Central memory CD4-positive, alpha-beta T cell (primary cell): ENCODE measurements around the gene RAD21L1.
"Not testable (repeated sequence)": the region's sequence is repeated elsewhere in the genome, so short reads cannot be mapped to it uniquely, and the experiment has no call there.

Experiments
- DNase-seq: peaks from one replicate; pipeline ENCODE4 v3.0.0; 2022

The RAD21L1 gene

GRCh38 chr20:1232286-1233111 lies 6.7 kb downstream of the RAD21L1 start:
- DNase-seq: no peak

DNA sequence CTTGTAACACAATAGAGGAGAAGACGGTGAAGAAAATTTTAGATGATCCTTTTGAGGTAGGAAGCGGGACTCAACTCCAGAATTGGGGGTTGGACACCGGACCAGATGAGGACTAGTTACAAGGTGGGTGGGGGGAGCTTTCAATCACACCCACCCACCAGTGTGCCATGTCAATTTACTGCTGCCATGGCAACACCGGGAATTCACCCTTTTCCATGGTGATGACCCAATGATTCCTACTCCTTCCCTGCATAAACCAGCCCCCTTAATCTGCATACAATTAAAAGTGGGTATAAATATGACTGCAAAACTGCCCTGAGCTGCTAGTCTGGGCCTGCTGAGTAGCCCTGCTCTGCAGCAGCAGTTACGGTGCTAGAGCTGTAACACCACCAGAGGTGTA lies 14.7 kb downstream of the RAD21L1 start:
- DNase-seq: no peak

DNA sequence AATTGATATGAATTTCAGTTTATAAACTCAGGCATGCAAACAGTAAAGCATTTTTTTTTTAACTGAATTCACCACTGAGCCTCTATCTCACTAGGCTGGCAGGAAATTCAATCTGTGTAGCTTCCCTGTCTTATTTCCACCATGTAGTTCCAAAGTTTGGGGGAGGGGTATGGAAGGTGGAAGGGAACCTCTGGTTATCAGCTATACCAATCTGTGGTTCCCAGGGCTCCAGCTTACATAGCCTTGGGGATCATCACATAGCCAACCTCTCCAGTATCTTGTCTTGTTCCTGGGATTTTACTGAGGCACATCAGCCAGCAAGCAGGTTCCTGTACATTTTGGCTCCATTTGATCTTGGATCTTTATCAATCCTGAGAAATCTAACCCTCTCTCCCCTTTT lies 15.6 kb downstream of the RAD21L1 start:
- no peak for DNase-seq

- no peak for DNase-seq
These were observed 16.3 kb downstream of the RAD21L1 start for GRCh38 chr20:1242099-1242498.

GRCh38 chr20:1242530-1242929 lies 16.7 kb downstream of the RAD21L1 start:
- DNase-seq: no peak

DNA sequence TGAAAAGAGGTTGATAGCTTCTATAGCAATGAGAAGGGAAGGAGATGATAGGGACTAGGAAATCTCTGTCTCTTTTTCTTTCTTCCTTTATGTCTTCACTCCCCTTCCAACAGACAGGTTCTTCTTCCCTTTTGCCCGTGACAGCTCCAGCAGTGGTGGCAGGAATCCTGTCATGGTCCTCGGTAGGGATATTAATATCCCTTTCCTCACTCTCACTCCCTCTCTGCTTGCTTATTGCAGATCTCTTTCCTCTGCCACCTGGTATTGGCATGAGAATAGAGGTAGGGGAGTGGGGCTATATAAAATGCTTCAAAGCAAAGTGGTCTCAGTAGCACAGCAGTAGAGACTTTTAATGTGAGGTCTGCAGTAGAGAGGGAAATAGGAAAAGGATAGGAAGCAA lies 19.7 kb downstream of the RAD21L1 start:
- DNase-seq: no peak

- DNase-seq: no peak
These were observed 21.8 kb downstream of the RAD21L1 start for GRCh38 chr20:1247689-1248088.

DNA sequence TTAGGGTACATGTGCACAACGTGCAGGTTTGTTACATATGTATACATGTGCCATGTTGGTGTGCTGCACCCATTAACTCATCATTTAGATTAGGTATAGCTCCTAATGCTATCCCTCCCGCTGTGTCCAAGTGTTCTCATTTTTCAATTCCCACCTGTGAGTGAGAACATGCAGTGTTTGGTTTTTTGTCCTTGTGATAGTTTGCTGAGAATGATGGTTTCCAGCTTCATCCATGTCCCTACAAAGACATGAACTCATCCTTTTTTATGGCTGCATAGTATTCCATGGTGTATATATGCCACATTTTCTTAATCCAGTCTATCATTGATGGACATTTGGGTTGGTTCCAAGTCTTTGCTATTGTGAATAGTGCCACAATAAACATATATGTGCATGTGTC lies 24.4 kb downstream of the RAD21L1 start:
- not testable (repeated sequence) for DNase-seq

- no peak for DNase-seq
These were observed 26.6 kb downstream of the RAD21L1 start for GRCh38 chr20:1252416-1252815.

- no peak for DNase-seq
These were observed 28.4 kb downstream of the RAD21L1 start for GRCh38 chr20:1254254-1254653.

DNA sequence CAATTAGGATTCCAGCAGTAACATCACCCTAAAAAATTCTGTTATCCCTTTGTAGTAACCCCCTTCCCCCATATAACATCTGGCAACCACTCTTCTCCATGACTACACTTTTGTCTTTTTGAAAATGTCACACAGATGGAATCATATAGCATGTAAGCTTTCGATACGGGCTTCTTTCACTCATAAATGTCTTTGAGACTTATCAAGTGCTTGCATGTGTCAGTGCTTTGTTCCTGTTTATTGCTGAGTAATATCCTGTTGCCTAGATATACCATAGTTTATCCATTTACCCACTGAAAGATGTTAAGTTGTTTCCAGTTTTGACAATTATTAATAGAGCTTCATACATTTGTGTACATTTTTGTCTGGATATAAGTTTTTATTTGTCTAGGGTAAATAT lies 29.8 kb downstream of the RAD21L1 start:
- DNase-seq: no peak

- no peak for DNase-seq
These were observed 38.0 kb downstream of the RAD21L1 start for GRCh38 chr20:1263853-1264252.

GRCh38 chr20:1264727-1265126 lies 38.9 kb downstream of the RAD21L1 start:
- no peak for DNase-seq

DNA sequence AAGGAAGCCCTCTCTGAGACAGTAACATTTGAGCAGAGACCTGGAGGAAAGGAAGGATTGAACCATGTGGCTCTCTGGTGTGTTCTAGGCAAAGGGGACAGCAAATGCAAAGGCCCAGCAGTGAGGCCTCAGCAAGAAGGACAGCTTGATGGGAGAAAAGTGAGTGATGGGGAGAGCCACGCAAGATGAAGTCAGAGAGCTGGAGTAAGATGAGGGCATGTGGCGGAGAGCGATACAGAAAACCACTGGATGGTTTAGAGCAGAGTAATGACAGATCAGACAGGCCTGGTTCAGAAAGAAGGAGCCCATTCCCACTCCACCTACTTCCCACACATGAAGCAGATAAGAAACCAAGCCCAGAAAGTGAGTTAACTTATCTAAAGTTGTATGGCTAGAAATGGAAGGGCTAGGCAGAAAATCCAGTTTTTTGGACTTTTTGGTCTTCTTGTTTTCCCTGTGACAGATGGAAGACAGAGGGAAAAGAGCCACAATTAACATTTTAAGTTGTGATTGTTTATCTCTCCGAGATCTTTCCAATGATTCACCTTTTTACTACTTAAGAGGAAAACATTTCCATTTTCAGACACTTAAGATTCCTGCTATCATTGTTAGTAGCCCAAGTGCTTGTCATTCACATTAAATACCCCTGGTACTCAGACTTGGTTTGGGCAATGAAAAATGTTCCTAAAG lies 39.5 kb downstream of the RAD21L1 start:
- no peak for DNase-seq

DNA sequence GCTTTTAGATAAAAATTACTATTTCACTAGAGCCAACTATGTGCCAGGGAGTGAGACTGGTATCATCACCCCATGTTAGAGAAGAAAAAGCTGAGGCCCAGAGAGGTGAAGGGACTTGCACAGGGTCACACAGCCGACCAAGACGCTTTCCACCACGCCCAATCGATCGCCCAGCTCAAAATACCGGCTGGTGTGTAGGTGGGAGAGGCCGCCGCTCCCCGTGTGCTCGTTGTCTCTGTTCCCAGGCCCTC lies 40.0 kb downstream of the RAD21L1 start:
- no peak for DNase-seq

DNA sequence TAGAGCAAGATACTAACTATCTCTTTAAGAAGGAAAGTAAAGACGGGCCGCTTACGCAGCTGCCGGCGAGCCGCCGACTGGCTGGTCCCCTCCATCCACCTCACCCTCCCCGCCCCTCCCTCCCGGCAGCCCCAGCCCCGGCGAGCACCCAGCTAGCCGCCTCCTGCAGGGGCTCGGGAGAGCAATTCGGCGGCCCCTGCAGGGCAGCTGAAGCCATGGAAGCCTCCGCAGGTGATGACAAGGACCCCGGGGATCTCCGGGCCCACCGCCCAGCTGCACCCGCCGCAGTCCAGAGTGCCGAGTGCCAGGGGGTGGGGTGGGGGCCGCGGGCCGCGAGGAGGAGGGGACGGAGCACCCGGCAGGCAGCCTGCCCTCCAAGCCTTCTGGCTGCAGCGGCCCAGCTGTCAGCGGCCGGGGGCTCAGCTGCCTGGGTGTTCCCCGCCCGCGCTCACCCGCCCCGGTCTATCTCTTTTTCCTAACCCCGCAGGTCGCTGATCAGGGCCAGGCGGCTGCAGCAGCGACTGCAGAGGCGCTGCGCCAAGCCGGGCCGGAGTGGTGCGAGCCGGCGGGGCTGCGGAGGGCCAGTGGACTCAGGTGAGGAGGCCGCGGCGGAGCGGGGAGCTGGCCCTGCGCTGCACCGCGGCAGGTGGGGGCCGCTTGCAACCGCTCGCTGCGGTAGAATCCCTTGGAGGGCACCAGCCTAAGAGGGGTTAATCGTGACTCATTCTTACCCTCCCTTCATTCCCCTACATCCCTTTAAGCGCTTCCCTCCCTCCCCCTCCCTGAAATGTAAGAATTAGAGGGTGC lies 40.5 kb downstream of the RAD21L1 start, which contains the start of gene SNPH:
SNPH (plus strand) TSS at position 128 of the 807 bp plus-strand sequence. CDS start 29,946 bp downstream, outside the sequence.
- DNase-seq: peak; percentile 71

DNA sequence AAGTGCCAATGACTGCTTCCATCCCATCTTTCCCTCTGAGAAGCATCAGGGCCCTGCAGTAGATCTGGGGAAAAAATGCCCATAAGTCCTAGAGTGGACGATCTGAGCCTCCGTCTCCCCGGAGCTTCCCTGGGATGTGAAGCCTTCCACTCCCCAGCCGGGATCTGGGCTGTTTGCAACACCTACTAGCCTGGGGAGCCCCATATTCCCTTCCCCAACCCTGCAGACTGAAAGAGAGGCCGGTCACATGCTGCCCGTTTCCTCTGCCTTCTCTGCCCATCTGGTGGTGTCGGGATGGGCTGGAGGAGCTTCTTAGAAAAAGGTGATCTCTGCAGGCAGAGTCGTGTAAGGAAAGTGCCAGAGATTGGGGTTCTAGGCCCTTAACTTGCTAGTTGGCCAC lies 41.3 kb downstream of the RAD21L1 start:
- DNase-seq: no peak

DNA sequence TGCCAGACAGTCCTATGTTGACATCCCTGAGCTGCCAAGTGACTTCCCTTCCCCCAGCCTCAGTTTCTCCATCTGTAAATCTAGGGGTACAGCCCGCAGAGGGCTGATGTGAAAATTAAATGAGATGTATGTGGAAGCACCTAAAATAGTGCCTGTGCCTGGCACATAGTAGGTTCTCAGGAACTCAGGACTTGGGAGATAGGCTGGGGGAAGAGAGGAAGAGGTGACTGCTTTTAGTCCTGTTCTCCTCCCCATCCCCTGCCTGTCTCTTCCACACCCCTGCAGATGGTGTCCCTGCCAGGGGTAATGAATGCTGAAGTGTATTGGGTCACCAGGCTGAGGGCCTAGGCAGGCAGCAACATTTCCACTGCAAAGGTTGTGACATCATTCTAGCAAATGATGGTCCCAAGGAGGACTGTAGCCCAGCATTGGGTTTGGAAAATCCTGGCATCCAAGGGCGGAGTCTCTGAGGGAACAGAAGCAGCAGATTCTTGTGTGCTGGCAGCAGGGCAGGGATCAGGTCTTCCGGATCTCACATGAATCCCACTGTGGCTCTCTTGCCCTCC lies 42.0 kb downstream of the RAD21L1 start:
- DNase-seq: no peak

GRCh38 chr20:1269235-1269634 lies 43.4 kb downstream of the RAD21L1 start:
- no peak for DNase-seq

GRCh38 chr20:1269850-1270249 lies 44.0 kb downstream of the RAD21L1 start:
- no peak for DNase-seq

DNA sequence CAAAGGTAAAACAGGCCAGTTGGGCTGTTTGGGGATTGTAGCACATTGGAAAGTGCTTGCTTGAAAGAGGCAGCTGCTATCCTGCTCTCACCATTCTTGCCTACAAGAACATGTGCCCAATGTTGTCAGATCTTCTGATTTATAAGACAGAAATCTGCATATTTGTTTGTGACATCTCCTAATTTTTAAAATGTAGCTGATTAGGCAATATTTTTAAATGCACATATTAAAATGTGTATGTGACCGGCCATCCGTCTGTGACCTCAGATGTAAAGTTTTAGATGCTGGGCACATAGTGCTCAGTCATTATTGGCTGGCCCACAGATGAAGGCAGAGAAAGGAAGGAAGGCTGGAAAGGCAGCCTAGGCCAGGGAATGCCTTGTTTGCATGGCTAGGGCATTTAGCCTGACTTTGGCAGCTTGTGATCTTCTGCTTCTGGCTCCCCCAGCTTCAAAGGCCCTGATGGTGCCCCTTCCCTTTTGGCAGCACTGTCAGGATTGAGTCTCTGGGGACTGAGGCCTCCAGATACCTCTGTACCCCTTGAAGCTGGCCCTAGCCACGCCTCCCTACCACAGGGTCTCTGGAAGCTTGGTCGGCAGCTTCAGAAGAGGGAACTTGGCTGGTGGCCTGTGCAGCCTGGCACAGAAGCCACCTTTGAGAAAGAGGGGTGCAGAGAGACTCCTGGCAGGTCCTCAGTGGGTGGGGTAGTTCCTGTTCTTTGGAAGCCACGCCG lies 46.7 kb downstream of the RAD21L1 start:
- no peak for DNase-seq

- no peak for DNase-seq
These were observed 47.5 kb downstream of the RAD21L1 start for GRCh38 chr20:1273366-1273765.
